ENCODE data around the gene EDAR.

EDAR gene

DNA sequence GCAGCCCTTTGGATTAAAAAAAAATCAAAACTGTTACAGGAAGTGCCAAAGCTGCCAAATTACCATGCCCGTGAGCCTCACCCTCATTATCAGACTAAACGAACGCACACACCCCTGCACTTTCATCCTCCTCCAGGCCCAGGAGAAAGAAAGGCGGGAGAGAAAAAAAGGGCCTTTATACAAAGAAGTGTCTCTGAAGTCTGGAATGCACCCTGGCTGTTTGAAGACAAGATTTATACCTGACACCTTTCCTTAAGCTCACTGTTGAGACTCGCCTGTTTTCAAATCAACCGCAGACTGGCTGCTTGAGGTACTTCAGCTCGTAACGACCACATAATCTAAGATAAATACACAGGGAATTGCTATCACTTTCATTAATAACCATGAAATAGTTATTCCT lies 31.0 kb downstream of the EDAR start:
- no peak for TF ChIP-seq SPI1 (IDR thresholded peaks at IDR 0.05; ENCODE audit: borderline replicate concordance, low read depth)
- TF ChIP-seq GABPA (IDR thresholded peaks at IDR 0.05; ENCODE audit: low read depth) = no peak
- no peak for TF ChIP-seq POLR2AphosphoS5 (IDR thresholded peaks at IDR 0.05; ENCODE audit: low read depth)
- TF ChIP-seq, protein P1, sequence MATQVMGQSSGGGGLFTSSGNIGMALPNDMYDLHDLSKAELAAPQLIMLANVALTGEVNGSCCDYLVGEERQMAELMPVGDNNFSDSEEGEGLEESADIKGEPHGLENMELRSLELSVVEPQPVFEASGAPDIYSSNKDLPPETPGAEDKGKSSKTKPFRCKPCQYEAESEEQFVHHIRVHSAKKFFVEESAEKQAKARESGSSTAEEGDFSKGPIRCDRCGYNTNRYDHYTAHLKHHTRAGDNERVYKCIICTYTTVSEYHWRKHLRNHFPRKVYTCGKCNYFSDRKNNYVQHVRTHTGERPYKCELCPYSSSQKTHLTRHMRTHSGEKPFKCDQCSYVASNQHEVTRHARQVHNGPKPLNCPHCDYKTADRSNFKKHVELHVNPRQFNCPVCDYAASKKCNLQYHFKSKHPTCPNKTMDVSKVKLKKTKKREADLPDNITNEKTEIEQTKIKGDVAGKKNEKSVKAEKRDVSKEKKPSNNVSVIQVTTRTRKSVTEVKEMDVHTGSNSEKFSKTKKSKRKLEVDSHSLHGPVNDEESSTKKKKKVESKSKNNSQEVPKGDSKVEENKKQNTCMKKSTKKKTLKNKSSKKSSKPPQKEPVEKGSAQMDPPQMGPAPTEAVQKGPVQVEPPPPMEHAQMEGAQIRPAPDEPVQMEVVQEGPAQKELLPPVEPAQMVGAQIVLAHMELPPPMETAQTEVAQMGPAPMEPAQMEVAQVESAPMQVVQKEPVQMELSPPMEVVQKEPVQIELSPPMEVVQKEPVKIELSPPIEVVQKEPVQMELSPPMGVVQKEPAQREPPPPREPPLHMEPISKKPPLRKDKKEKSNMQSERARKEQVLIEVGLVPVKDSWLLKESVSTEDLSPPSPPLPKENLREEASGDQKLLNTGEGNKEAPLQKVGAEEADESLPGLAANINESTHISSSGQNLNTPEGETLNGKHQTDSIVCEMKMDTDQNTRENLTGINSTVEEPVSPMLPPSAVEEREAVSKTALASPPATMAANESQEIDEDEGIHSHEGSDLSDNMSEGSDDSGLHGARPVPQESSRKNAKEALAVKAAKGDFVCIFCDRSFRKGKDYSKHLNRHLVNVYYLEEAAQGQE (IDR thresholded peaks at IDR 0.05; ENCODE audit: insufficient replicate concordance, low read depth) = no peak
- TF ChIP-seq, protein P2, sequence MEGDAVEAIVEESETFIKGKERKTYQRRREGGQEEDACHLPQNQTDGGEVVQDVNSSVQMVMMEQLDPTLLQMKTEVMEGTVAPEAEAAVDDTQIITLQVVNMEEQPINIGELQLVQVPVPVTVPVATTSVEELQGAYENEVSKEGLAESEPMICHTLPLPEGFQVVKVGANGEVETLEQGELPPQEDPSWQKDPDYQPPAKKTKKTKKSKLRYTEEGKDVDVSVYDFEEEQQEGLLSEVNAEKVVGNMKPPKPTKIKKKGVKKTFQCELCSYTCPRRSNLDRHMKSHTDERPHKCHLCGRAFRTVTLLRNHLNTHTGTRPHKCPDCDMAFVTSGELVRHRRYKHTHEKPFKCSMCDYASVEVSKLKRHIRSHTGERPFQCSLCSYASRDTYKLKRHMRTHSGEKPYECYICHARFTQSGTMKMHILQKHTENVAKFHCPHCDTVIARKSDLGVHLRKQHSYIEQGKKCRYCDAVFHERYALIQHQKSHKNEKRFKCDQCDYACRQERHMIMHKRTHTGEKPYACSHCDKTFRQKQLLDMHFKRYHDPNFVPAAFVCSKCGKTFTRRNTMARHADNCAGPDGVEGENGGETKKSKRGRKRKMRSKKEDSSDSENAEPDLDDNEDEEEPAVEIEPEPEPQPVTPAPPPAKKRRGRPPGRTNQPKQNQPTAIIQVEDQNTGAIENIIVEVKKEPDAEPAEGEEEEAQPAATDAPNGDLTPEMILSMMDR (IDR thresholded peaks at IDR 0.05; ENCODE audit: insufficient read depth, low read length) = no peak
- no peak overlapping the region for H3K4me3 ChIP-seq (replicated peaks; ENCODE audit: insufficient read depth, low read length)
- DNase-seq (ENCODE audit: low read depth in 1 of 2, low spot score in 1 of 2) = no peak
- no peaks in the 10 kb centered on the region for H3K27me3 ChIP-seq (ENCODE audit: insufficient read depth, poor library complexity, severe bottlenecking)
- no peak overlapping the region for H3K27ac ChIP-seq (replicated peaks)

DNA sequence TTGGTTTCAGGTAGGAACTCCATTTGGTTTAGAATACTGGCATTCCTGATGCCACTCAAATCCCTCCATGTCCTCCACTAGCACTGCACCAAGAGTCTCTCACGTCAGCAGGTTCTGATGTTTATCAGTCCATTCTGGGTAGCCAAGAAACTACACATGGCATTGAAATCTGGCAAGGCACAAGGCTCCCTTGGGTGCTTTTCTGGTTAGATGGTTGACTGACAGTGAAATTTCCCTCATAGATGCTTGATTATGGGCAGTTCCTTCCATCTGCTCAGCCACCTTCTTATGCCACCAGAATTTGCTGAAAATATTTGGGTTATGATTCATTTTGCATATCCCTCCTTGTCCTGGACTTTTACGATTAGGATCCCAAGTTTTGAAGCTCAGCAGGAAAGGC lies 32.6 kb downstream of the EDAR start:
- H3K27me3 ChIP-seq (ENCODE audit: insufficient read depth, poor library complexity, severe bottlenecking) = no peaks in the 10 kb centered on the region
- H3K27ac ChIP-seq (replicated peaks) = no peak overlapping the region
- no peak overlapping the region for H3K4me3 ChIP-seq (replicated peaks; ENCODE audit: insufficient read depth, low read length)
- no peak for DNase-seq (ENCODE audit: low read depth in 1 of 2, low spot score in 1 of 2)
- TF ChIP-seq, protein P1 (IDR thresholded peaks at IDR 0.05; ENCODE audit: insufficient replicate concordance, low read depth) = no peak
- TF ChIP-seq POLR2AphosphoS5 (IDR thresholded peaks at IDR 0.05; ENCODE audit: low read depth) (no peak), SPI1 (IDR thresholded peaks at IDR 0.05; ENCODE audit: borderline replicate concordance, low read depth) (no peak), GABPA (IDR thresholded peaks at IDR 0.05; ENCODE audit: low read depth) (no peak)
- TF ChIP-seq, protein P2 (IDR thresholded peaks at IDR 0.05; ENCODE audit: insufficient read depth, low read length) = no peak

DNA sequence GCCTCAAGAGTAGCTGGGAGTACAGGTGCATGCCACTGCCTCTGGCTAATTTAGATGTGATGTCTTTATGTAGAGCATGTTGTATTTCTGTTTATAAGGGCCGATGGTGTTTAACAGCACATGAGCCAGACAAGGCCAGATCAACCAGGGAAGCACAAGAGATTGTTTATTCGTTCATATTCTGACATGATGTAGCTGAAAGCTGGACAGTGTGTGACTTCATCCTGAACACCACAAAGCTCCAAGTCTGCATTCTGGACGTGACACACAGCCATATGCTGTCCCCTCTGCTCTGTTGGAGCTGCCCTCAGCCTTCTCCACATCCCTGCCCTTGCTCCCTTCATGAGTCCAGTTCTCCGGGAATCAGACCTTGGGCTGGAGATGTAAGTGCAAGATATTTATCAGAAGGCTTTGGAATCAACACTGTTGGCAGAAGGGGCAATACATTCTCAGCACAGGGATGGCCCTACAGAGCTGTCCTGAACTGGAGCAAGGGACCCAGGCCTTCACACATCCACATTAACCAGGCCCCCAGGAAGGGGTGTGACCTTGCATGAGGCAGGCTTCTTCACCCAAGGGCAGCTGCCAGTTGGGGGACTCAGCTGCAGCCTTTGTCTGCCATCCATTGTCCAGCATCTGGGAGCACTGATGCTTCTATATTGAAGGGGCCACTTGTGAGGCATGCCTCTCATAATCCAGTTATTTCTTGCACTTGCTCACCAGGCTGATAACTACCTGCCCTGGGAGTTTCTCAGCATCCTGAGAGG lies 38.5 kb downstream of the EDAR start:
- H3K4me3 ChIP-seq (replicated peaks; ENCODE audit: insufficient read depth, low read length) = no peak overlapping the region
- no peak for DNase-seq (ENCODE audit: low read depth in 1 of 2, low spot score in 1 of 2)
- no peaks in the 10 kb centered on the region for H3K27me3 ChIP-seq (ENCODE audit: insufficient read depth, poor library complexity, severe bottlenecking)
- H3K27ac ChIP-seq (replicated peaks) = no peak overlapping the region
- TF ChIP-seq POLR2AphosphoS5 (IDR thresholded peaks at IDR 0.05; ENCODE audit: low read depth) = no peak
- TF ChIP-seq, protein P2 (IDR thresholded peaks at IDR 0.05; ENCODE audit: insufficient read depth, low read length) = no peak
